Retinal pigment epithelial cell (primary cell): ENCODE results near the gene TOPORS.
A peak's percentile ranks its signal among the peaks of the same experiment; 100 is the strongest.
"Not testable (repeated sequence)": the region's sequence is repeated elsewhere in the genome, so short reads cannot be mapped to it uniquely, and the experiment has no call there.

Experiments used
- DNase-seq: peaks from one replicate; pipeline ENCODE4 v3.0.0-alpha.2; 2010; ENCODE audit warnings: low read depth
- H3K4me3 ChIP-seq: 2 replicates; pipeline ENCODE4 v1.5.1; 2011; ENCODE audit warnings: mild to moderate bottlenecking, low read length, control low read depth, moderate library complexity
- TF ChIP-seq, protein P1 (sequence below): conservative IDR thresholded peaks from 2 replicates; pipeline ENCODE4 v1.5.1; 2011; ENCODE audit warnings: low read depth, low read length, control low read depth, inconsistent platforms

TOPORS gene

DNA sequence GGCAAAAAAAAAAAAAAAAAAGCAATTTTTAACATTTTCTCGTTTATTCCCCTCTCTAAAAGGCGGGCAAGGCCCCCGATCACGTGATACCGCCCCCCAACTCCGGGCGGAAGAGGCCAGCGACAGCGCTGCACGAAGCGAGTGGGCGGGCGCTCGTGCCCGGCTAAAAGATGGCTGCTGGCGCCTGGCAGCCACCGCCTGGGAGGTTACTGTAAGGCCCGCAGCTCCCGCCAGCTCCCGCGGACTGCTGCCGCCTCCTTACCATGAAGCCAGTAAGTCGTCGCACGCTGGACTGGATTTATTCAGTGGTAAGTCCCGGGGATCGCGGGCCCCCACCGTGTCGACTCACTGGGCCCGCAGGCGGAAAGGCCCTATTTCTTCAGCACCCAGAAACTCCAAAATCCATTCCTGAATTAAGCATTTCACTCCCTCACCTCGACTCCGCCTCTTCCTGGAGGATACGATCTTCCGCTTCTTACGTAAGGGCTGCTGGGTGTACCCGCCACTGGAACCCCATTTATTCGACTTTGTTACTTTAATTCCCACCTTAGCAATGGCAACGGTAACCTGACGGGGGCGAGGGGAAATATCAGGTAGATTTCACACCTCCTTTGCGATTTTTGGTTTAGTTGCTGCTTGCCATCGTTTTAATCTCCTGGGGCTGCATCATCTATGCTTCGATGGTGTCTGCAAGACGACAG, at the start of gene TOPORS, which contains the start of gene SMIM27:
TOPORS (minus strand) TSS at position 415 of the 701 bp plus-strand sequence; CDS start at position 265, 150 bp downstream.
SMIM27 (plus strand) TSS at position 156 of the 701 bp plus-strand sequence; CDS start at position 264, 108 bp downstream.
- TF ChIP-seq, protein P1, sequence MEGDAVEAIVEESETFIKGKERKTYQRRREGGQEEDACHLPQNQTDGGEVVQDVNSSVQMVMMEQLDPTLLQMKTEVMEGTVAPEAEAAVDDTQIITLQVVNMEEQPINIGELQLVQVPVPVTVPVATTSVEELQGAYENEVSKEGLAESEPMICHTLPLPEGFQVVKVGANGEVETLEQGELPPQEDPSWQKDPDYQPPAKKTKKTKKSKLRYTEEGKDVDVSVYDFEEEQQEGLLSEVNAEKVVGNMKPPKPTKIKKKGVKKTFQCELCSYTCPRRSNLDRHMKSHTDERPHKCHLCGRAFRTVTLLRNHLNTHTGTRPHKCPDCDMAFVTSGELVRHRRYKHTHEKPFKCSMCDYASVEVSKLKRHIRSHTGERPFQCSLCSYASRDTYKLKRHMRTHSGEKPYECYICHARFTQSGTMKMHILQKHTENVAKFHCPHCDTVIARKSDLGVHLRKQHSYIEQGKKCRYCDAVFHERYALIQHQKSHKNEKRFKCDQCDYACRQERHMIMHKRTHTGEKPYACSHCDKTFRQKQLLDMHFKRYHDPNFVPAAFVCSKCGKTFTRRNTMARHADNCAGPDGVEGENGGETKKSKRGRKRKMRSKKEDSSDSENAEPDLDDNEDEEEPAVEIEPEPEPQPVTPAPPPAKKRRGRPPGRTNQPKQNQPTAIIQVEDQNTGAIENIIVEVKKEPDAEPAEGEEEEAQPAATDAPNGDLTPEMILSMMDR, result peak; percentile 5
- DNase-seq, result peak; percentile 59
- H3K4me3 ChIP-seq, result peak within 1 kb of the TSS; percentile 89

DNA sequence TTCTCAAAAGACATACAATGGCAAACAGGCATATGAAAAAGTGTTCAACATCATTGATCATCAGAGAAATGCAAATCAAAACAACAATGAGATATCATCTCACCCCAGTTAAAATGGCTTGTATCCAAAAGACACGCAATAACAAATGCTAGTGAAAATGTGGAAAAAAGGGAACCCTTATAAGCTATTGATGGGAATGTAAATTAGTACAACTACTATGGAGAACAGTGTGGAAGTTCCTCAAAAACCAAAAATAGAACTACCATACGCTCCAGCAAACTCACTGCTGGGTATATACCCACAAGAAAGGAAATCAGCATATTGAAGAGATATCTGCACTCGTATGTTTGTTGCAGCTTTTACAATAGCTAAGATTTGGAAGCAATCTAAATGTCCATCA, 46.6 kb upstream of the TOPORS start:
- H3K4me3 ChIP-seq, DNase-seq: not testable (repeated sequence)

DNA sequence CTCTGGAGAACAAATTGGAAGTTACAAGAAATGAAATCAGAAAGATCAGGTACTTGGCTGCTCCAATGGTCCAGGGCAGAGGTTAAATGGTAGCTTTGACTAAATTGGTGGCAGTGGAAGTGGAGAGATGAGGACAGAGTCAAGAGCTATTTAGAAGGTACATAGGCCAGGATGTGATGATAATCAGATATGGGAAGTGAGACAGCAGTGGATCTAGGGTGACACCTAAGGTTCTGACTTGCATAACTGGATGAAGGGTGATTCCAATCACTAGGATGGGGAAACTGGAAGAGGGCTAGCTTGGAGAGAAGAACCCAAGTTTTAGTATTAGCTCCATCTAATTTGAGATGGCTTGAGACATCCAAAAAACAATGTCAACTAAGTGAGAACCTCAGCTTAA, 44.5 kb upstream of the TOPORS start:
- no peak for DNase-seq
- TF ChIP-seq, protein P1, result no peak
- no peak overlapping the region for H3K4me3 ChIP-seq

DNA sequence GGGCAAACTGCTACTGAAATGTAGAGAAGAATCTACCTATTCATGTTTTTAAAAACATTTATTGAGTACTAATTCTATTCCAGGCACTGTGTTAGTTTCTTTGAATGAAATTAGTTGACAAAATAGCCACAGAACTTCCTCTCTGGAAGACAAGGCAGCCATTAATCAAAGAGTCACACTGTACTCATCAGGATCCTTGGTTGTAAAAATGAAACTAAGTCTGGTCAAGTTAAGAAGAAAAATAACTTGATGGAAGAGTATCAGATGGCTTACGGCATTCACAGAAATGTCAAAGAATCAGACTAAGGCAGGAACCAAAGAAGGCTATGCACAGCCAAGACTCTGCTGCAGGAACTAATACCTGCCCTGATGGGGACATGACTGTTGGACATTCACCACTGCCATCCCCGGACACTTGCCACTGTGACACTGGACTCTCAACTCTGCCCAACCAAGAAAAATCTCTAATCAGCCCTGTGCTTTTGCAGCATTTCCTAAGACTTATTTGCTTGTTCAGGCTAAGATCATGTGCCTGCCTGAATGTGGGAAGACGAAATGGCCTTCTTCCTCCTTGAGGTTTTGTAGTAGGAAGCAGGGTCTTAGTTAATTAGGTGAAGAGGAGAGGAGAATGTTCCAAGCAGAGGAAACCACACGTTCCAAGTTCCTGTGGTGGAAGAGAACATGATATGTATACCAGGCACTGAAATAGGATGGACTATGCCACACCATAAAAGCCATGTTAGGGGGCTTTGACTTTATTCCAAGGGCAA, 43.9 kb upstream of the TOPORS start:
- TF ChIP-seq, protein P1, result no peak
- no peak for DNase-seq

DNA sequence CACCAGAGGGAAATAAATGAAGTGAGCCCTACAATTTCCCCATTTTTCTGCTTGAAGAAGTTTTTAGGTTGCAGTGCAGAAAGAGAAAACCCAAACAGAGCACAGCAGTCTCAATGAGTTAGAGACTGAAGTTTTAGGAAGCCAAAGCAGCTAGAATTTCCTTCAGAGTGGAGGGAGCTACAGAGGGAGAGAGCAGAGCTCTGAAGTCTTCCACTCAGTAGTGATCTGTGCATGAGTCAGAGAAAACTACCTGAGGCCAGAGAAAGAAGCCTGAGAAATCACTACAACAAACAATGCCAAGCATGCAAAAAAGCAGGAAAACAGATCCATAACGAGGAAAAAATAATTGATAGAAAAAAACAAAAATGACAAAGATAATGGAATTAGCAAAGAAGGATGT, 38.5 kb upstream of the TOPORS start:
- H3K4me3 ChIP-seq, result no peak overlapping the region
- TF ChIP-seq, protein P1, result no peak
- no peak for DNase-seq

More for the DNA sequence above, 43.9 kb upstream of the TOPORS start:
- H3K4me3 ChIP-seq, result no peak overlapping the region

DNA sequence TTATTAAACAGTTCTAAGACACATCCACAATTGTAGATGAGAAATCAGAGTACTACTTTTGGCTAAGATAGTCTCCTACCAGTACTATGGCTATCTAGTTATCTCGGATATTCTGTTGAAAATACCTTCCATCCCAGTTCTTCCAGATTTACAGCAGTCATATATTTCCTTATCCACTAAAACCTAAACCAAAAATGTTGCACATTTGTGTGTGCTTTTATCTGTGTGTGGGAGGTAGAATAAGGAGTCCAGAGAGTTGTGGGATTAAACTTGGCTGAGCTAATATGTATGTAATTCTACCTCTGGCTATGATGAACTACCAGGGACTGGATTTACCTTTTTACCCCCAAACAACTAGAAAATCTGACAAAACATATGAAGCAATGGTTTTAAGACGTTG, 38.1 kb upstream of the TOPORS start:
- DNase-seq, result no peak
- H3K4me3 ChIP-seq, result no peak overlapping the region
- TF ChIP-seq, protein P1, result no peak

DNA sequence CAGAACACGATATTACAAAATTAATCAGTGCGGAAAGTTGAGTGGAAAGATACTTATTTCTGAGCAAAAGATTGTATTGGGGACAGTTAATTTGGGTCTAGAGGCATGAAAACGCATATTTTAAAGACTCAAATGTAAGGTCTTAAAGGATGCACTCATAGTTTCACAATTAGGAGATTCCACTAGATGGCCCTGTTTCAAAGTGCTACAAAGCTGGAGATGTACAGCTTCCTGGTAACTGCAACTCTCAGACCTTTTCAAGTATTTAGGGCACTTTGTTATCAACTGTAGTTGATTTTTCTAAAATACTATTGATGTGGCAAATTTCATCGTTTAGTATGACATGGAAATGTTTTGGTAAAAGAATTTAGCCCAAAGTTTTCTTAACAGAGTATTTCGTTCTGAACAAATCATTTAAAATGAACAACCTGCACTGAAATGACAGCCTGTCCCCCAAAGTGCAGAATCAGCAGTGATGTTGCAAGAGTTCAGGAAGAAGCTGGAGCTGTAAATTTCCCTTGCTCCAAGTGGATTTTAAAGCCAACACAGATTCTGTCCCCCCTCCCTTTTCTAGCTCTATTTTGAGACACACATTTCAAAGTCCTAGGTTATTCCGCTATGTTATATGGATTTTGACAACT, 36.8 kb upstream of the TOPORS start:
- H3K4me3 ChIP-seq, result no peak overlapping the region
- TF ChIP-seq, protein P1, result peak; percentile 69
- DNase-seq, result peak; percentile 14
